Measurements from ENCODE around the gene AGBL1.

- TF ChIP-seq CTCF (IDR thresholded peaks at IDR 0.05) = no peak
- TF ChIP-seq EZH2 (IDR thresholded peaks at IDR 0.05; ENCODE audit: borderline replicate concordance, insufficient read depth, low read depth, low read length, poor library complexity, severe bottlenecking) = no peak
Measured at GRCh38 chr15:86690566-86690965, 610.9 kb downstream of the AGBL1 start.

Measured in B cell (primary cell).